22Rv1 (cell line): ENCODE measurements around the gene OBP2A.
A peak's percentile ranks its signal among the peaks of the same experiment; 100 is the strongest.
"Not testable (repeated sequence)": the region's sequence is repeated elsewhere in the genome, so short reads cannot be mapped to it uniquely, and the experiment has no call there.

Experiments used
- H3K27ac ChIP-seq: fragments of 450-650 bp; 2 replicates; pipeline ENCODE4 v1.5.1; 2017
- CTCF ChIP-seq: fragments of 450-650 bp; IDR thresholded peaks from 2 replicates; pipeline ENCODE4 v1.5.1; 2017; ENCODE audit warnings: mild to moderate bottlenecking
- ZFX ChIP-seq: fragments of 450-650 bp; IDR thresholded peaks from 2 replicates; pipeline ENCODE4 v1.6.1; 2017; ENCODE audit warnings: antibody characterized with exemption, borderline replicate concordance

Gene OBP2A

GRCh38 chr9:135545646-135546176 lies at the start of gene OBP2A:
Gene OBP2A, plus strand, starts transcription at chr9:135546126. Its CDS starts 55 bp downstream, at chr9:135546181.
- H3K27ac ChIP-seq: not testable (repeated sequence)

GRCh38 chr9:135498381-135499126 lies 47.4 kb upstream of the OBP2A start:
- H3K27ac ChIP-seq: no peak overlapping the region
- TF ChIP-seq ZFX (no peak), CTCF (no peak)

- peak overlapping the region; percentile 77 for H3K27ac ChIP-seq
Observed at GRCh38 chr9:135499326-135500070, 46.4 kb upstream of the OBP2A start.

GRCh38 chr9:135500071-135500524 lies 45.8 kb upstream of the OBP2A start:
- peak overlapping the region; percentile 77 for H3K27ac ChIP-seq
- TF ChIP-seq CTCF: no peak
- no peak for TF ChIP-seq ZFX

More at GRCh38 chr9:135499326-135500070, 46.4 kb upstream of the OBP2A start:
- TF ChIP-seq ZFX (no peak), CTCF (no peak)

GRCh38 chr9:135500525-135501260 lies 45.2 kb upstream of the OBP2A start, which contains the start of gene MRPS2:
Gene MRPS2, plus strand, starts transcription at chr9:135500682. Its CDS starts 29 bp downstream, at chr9:135500711.
- H3K27ac ChIP-seq: peak within 1 kb of the TSS; percentile 77
- TF ChIP-seq ZFX (no peak), CTCF (peak; percentile 97)

GRCh38 chr9:135501261-135502167 lies 44.4 kb upstream of the OBP2A start:
- no peak for TF ChIP-seq ZFX
- TF ChIP-seq CTCF: no peak
- H3K27ac ChIP-seq: peak overlapping the region; percentile 77
